Measurements from ENCODE around the gene KCNAB2.
"Not testable (repeated sequence)": the region's sequence is repeated elsewhere in the genome, so short reads cannot be mapped to it uniquely, and the experiment has no call there.

KCNAB2 gene

GRCh38 chr1:6052543-6053205, 7.0 kb downstream of the KCNAB2 start:
- DNase-seq = peak in 19 of 51 donors; percentile 4 to 60 (median 23)

DNA sequence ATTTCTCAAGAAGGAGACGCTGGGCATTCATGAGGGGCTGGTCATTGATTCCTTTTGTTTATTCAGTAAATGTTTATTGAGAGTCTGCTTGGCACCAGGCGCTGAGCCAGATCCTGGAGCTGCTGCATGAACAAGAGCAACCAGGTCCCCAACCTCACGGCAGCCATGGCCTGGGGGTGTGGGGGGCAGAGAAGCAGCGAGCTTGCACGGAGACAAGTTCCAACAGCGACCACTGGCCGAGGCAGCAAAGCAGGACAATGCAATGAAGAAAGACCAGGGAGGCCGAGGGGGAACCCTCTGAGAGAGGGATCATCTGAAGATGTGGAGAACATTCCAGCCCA, 7.5 kb downstream of the KCNAB2 start:
- peak in 3 of 51 donors; percentile 8 to 14 (median 9) for DNase-seq

- no peak for DNase-seq
These were observed 8.9 kb downstream of the KCNAB2 start for GRCh38 chr1:6054596-6054995.

DNA sequence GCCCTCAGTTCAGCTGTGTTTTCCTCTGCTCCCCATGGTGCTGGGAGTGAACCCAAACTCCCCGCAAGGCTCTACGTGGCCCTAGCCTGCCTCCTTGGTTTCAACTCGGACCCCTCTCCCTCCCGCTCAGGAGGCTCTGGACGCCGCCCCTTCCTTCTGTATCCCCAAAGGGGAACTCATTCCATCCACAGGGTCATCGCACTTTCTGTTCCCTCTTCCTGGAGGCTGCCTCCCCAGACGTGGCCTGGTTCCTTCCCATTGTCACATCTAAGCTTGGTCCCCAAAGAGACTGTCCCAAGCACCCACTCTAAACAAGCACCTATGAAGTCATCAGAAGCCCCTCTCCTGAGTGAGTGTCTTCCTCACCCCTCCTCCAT, 10.9 kb downstream of the KCNAB2 start:
- DNase-seq = no peak

DNA sequence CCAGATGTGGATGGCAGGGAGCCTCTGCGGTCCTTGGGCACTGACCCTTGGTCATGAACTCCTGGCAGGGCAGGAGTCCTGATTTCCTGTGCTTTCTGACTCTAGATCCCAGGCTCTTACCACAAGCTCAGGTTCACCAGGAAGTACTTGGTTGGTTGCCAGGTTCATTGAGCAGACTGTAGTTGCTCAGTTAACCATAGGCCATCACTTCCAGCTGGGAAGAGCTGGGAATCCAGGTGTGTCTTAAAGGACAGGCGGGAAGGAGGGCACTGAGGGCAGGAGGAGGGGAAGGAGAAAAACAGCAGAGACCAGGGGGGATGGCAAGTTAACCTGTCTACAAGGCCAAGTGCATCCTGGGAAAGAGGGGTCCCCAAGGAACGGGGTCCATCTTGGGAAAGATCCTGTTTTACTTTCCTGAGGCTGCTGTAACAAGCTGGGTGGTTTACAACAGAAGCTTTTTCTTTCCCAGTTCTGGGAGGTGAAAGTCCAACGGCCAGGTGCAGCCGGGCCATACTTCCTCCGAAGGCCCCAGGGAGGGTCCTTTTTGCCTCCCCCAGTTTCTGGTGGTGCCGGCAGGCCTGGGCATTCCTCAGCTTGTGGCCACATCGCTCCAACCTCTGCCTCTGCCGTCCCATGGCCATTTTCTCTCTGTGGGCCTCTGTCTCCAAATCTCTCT, 11.6 kb downstream of the KCNAB2 start:
- DNase-seq = no peak

- no peak for DNase-seq
These were observed 14.2 kb downstream of the KCNAB2 start for GRCh38 chr1:6059866-6060265.

DNA sequence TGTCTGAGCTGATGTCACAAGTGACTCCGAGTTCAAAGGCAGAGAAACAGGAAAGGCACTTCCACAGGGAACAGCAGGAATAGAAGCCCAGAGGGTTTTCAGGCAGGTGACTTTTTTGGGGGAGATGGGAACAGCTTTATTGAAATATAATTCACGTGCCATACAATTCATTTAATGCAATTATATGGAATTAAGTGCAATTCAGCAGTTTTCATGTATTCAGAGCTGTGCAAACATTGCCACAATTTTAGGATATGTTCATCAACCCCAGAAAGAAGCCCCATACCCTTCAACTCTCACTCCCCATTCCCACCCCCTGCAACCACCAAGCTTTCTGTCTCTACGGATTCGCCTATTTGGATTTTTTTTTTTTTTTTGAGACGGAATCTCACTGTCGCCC, 17.0 kb downstream of the KCNAB2 start:
- DNase-seq = no peak

DNA sequence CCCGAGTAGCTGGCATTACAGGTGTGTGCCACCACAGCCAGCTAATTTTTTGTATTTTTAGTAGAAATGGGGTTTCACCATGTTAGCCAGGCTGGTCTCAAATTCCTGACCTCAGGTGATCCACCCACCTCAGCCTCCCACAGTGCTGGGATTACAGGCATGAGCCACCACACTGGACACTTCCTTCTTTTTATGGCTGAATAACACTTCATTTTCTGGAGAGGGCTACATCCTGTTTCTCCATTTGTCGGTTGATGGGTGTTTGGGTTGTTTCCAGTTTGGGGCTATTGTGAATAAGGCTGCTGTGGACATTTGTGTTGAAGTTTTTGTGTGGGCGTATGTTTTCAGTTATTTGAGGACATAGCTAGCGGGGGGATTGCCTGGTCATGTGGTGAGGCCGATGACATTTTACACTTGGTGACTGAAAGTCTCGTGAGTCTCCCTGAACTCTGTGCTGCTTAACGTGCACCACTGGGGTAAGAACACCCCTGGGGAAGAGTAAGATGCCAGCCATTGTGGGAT, 17.9 kb downstream of the KCNAB2 start:
- DNase-seq = not testable (repeated sequence)

GRCh38 chr1:6065093-6065858, 19.6 kb downstream of the KCNAB2 start:
- DNase-seq = peak in 10 of 51 donors; percentile 9 to 30 (median 23)

DNA sequence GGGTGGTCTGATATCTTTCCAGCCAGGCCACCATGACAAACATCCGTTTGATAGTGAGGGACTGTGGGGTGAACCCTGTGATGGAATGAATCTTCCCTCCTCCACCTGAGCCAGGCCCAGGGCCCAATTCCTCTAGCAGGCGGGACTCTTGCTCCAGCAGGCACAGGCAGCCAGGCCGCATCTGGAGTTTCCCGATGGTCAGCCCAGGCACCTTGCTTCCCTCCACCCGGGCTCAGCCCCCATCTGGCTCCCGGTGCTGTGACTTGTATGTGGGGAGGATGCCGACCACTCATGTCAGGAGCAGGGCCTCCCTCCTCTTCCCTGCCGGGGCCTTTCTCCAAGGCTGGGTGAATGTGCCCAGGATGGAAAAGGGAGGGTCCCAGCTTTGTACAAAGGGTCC, 21.0 kb downstream of the KCNAB2 start:
- DNase-seq = no peak

DNA sequence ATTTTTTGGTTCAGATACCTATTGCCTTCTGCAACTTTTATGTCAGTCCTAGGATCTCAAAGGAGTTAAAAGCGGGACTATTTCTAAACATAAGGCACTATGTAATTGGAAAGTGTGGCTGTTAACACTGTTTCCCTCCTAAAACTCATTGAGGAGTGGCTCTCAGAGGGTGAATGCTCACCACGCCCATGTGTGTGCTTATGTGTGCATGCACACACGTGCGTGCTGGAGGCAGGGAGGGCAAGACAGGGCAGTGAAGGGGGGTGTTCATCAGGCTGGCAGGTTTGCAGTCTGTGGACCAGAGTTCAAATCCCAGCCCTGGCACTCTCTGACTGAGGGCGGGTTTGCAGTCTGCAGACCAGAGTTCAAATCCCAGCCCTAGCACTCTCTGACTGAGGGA, 22.4 kb downstream of the KCNAB2 start:
- no peak for DNase-seq

DNA sequence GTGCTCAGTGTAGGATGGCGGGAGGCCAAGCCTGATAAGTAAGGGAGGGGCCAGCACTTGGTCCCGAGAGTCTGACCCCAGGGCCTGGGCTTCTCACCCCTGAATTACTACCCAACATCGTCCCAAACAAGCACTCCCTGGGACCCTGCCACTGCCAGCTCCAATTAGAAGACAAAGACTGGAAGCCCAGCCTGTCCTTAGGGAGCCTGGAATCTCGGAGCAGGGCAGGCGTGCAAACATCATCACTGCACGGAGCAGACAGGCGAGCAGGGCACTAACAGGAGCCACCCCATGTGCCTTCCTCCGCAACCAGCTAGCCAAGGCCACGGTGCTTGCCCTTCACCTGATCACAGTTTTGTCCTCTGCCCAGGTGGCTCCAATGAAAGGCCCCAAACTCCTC, 23.2 kb downstream of the KCNAB2 start:
- DNase-seq = no peak

GRCh38 chr1:6069573-6069972, 23.9 kb downstream of the KCNAB2 start:
- DNase-seq = no peak

DNA sequence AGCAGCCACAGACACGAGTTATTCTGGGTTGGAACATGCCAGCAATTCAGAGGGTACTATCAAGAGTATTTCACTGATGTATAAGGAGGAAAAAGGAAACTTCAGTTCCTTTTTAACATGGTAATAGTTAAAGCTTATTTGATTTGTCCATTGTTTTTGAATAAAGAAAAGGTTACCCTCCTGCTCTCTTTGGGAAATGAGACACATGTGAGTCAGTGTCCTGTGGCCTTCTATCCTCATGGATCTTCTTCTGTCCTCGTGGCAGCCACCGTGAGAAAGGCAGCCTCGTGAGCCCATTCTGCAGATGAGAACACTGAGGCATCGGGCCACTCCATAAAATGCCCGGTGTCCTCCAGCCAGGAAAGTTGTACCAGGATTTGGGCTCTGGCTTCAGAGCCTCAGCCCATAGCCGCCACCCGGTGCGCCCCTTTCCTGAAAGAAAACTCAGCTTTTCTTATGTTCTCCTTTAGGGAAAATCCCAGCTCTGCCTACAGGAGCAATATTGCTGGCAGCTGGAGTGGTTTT, 24.8 kb downstream of the KCNAB2 start:
- no peak for DNase-seq

- DNase-seq = no peak
These were observed 25.5 kb downstream of the KCNAB2 start for GRCh38 chr1:6071219-6071618.

GRCh38 chr1:6072774-6073479, 27.2 kb downstream of the KCNAB2 start:
- DNase-seq = no peak

DNA sequence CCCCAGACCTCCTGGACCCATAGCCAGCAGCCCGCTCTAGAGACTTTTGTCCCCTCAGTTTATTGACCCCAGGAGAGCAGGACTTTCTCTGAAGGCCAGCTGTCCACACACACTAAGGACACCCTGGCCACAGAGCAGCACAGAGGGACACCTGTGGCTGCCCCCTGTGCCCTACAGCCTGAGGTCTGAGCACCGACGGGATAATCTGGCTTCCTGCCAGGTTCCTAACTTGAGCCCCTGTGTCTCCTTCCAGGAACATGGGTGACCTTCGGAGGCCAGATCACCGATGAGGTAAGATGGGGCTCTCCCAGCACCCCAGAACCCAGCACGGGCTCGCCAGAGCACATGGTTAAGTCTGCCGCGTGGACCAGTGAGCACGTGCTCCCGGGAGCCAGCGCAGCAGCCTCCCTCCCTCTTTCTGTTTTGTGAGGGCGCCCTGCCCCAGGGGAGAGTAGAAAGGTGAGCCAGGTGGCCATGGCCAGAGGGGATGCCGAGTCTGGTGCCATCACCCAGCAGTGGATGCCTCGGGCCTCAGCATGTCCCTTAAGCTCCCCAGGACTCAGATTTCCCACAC, 27.9 kb downstream of the KCNAB2 start:
- DNase-seq = no peak

DNA sequence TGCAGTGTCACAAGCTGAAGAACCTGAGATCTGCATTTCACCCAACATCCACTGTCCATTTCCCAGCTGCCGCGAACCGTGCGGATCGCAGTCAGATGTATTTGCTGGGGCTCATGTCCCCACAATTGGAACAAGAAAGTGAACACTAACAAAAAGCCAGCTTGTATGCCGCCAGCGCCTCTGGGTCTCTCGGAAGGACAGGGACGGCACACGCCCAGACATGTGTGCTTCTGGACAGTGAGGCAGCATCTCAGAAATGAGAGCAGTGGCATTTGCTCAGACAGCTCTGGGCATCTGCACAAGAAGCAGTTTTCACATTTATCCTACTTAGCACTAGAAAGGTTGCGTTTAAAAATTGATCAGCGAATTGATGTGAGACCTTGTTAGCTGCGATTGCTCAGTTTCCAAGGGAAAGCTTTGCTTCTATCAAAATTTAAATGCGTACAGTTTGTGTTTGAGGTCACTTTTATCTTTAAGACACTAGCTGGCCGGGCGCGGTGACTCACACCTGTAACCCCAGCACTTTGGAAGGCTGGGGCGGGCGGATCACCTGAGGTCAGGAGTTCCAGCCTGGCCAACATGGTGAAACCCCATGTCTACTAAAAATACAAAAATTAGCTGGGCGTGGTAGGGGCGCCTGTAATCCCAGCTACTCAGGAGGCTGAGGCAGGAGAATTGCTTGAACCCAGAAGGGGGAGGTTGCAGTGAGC, 28.7 kb downstream of the KCNAB2 start:
- DNase-seq = no peak

- no peak for DNase-seq
These were observed 30.1 kb downstream of the KCNAB2 start for GRCh38 chr1:6075748-6076147.

GRCh38 chr1:6077061-6077460, 31.4 kb downstream of the KCNAB2 start:
- DNase-seq = not testable (repeated sequence)

DNA sequence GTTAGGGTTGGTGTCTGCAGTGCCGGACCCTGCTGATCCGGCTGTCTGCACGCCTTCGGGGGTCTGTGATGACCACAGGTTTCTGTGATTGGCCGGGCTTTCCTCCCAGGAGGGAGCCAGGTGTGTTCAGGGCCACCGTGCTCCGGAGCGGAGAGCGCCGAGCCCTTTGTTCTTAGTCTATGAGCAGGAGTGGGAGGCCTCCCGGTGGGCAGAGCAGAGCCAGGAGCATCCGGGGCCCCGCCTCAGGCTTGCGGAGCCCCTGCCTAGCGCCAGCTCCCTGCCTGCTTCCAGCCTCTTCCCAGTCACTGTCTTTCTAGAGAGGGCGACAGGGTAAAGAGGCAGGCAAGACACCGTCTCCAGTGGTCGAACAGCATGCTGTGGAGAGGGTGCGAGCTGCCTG, 31.8 kb downstream of the KCNAB2 start:
- DNase-seq = no peak
